DMS79 (cell line): ENCODE results near the gene CROCC.

Source experiments
- DNase-seq: peaks from one replicate; lab custom pipeline; 2025; lab: John Stamatoyannopoulos, UW

CROCC gene

DNA sequence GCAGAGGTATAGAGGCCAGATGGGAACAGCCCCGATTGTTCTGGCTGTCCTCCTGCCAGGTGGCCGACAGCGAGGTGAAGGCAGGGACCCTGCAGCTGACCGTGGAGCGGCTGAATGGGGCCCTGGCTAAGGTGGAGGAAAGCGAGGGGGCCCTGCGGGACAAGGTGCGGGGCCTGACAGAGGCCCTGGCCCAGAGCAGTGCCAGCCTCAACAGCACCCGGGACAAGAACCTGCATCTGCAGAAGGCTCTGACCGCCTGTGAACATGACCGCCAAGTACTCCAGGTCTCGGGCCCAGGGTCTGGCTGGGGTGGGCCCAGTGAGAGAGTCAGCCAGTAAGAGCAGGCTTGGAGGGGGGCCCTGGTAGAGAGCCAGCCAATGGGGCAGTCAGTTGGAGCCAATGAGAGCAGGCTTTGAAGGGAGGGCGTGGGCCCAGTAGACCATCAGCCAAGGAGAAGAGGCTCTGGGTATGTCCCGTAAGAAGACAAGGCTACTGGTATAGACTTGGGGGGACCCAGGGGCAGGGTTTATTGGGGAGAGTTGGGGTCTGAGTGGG lies 47.4 kb downstream of the CROCC start:
- no peak for DNase-seq

DNA sequence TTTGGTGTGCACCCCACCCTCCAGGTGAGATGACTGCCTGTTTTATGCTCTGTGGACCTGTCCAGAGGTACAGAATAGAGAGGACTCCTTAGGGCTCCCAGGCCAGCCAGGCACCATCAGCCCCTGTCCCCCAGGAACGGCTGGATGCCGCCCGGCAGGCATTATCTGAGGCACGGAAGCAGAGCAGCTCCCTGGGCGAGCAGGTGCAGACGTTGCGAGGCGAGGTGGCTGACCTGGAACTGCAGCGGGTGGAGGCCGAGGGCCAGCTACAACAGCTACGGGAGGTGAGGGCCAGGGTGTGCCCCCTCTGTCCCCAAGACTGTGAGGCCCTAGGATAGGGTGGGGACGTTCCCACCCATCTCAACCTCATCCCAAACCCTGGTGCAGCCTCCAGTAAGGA lies 47.9 kb downstream of the CROCC start:
- DNase-seq, result no peak

DNA sequence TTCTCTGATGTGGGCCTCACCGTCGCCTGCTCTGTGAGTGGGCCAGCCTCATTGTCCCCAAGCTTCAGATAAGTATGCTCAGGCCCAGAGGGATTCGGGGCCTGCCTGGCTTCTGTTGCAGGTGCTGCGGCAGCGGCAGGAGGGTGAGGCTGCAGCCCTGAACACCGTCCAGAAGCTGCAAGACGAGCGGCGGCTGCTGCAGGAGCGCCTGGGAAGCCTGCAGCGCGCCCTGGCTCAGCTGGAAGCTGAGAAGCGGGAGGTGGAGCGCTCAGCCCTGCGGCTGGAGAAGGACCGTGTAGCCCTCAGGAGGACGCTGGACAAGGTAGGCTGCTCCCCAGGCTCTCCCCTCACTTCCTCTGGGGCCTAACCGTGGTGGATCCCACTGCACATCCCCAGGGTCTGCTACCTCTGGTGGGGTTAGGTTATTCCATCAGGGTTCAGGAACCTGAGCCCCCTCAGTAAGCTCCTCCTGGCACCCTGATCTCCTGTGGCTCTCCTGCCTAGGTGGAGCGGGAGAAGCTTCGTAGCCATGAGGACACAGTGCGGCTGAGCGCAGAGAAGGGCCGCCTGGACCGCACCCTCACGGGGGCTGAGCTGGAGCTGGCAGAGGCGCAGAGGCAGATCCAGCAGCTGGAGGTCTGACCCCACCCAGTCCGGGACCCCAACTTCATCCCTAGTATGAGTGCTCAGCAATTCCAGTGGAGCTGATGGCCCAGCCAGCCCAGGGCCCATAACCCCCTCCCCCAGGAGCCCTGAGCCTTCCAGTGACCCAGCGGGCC lies 48.6 kb downstream of the CROCC start:
- no peak for DNase-seq

DNA sequence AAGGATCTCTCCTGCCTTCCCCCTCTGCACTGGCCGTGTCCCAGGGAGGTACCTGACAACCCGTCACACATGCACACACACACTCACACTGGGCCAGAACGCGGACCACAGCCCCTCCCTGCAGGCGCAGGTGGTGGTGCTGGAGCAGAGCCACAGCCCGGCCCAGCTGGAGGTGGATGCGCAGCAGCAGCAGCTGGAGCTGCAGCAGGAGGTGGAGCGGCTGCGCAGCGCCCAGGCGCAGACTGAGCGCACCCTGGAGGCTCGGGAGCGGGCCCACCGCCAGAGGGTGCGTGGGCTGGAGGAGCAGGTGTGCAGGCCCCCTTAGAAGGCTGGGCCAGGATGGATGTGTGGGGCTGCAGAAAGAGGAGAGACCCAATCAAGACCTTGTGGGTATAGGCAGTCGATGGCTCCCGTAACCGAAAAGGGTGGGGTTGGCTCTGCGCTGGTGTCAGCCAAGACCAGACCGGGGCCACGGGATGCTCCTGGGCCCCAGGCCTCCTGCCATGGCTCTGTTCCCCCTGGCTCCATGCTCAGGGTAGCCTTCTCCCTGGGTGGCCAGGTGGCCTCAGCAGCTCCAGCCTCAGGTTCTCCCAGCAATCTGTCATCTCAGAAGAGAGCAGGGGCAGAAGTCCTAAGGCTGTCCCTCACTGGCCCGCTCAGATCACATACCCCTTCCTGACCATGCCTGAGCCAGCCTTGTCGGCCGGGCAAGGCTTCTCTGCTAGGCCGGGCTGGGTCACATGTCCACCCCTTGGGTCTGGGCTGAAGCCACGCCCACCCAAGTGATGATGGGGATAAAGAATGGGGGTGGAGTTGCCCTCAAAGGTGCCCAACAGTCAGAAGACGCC lies 49.8 kb downstream of the CROCC start:
- peak; percentile 80 for DNase-seq

DNA sequence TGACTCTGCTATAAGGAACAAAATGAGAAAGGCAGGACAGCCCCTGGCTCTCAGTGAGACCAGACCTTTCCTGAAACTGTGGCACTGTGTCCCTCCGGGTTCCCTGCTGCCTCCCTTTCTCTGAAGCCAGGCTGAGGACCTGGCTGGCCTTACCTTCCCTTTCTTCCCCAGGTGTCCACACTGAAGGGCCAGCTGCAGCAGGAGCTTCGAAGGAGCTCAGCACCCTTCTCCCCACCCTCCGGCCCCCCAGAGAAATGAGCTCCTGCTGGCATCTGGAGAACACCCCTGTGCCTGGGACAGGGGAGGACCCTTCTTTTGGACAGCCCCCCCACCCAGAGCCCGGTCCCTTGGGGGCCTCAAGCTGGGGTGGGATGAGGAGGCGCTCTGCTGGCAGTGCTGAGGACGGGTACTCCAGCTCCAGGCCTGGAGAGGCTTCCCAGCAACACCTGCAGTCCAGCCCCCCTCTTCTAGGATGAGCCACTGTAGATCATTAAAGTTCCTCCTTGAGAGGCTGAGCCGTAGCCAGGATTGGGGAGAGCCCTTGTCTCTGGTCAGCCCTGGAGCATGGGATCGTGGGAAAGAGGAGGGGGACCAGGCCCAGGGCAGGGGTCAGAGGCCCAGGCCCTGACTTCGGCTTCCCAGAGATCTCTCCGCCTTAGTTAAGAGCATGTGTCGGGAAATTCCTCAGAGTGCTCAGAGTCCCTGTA lies 50.6 kb downstream of the CROCC start:
- DNase-seq, result no peak

DNA sequence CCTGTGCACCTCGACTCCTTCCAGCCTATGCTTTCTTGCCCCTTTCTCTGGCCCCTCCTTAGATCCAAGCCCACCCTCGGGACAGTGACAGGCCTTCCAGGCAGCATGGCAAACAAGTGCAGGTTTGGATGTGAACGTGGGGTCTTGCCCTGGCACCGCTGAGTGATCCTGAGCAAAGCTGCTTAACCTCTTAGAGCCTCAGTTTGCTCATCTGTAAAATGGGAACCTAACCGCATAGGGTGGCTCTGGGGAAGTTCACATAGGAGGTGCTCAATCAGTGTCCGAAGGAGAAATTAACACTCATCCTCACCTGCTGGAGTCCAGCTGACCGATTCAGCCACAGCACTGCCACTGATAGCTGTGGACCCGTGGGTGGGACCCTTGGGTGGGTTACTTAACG lies 51.5 kb downstream of the CROCC start:
- no peak for DNase-seq

DNA sequence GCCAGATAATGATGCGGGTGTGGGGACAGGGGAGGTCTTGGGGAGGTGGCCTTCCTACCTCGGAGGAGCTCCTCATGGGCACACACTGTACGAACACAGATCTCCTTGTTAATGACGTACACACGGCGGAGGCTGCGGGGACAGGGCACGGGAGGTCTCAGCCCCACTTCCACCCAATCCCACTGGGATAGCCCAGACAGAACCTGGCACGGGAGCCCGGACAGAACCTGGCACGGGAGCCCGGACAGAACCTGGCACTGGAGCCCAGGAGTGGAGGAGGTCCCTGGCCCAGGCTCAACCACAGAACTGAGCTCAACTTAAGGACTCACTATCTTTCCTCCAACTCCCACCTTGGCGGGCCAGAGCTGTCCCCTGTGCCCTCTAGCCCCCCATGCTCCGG lies 53.5 kb downstream of the CROCC start:
- no peak for DNase-seq

DNA sequence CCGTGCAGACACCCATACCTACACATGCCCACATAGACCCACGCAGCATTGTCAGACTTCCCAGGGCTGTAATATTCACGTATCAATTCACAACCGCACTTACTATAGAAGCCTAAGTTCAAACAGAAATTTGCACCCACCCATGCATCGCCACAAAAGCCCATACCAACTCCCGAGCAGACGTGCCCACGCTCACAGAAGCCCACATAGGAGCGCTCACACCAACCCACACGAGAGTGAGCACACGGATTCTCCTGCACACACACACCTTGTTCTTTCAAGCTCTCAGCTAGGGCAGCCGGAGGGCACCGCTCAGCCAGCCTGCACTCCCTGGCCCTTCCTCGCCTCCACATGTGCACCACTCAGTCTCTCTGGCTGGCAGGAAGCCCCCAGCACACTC lies 54.1 kb downstream of the CROCC start:
- no peak for DNase-seq

DNA sequence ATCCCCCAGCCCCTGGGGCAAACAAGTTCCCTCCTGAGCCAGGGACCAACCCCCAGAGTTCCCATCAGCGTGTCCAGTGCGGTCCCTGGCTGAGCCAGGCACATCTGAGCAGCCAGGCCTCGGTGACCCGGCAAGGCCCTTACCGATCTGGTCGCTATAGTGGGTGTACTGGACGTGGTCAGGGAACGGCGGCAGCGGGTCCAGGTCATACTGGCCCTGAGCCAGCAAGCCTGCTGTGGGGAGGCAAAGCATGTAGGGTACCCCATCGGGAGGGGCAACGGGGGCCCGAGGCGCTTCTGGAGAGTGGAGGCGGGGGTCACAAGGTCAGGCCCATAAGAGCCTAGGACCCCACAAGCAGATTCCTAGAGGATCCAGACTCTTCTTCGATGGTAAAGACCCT lies 55.2 kb downstream of the CROCC start:
- no peak for DNase-seq

DNA sequence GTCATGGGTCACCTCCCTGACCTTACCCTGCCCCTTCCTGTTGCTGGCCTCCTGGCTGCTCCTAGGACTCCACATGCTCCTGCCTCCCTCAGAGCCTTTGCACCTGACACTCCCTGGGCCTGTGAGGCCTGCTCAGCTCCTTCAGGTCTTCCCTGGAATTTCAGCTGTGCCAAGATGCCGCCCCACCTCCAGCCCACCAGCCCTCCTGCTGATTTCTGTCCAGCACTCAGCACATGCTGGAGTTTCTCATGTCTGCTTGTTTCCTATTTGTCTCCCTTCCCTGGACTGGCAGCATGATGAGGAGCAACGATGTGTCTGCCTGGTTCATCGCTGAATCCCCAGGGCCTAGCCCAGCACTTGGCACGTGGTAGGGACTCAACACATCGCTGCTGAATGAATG lies 55.6 kb downstream of the CROCC start:
- DNase-seq, result no peak

DNA sequence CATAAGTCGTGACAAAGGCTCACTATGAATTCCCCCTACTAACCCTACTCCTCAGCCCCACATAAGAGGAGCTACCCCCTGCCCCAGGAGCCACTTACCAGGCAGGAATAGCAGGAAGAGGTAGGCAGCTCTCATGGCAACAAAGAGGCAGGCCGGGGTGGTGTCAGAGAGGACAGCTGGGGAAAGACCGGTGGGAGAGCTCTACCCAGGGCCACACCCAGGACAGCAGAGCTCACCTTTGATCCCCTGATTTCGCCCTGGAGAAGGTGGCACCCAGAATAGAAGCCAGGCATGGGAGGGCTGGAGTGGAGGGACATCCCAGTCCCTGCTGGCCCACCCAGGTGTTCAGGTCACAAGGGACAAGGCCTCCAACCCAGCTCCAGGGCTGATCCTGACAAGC lies 56.4 kb downstream of the CROCC start:
- DNase-seq, result no peak

DNA sequence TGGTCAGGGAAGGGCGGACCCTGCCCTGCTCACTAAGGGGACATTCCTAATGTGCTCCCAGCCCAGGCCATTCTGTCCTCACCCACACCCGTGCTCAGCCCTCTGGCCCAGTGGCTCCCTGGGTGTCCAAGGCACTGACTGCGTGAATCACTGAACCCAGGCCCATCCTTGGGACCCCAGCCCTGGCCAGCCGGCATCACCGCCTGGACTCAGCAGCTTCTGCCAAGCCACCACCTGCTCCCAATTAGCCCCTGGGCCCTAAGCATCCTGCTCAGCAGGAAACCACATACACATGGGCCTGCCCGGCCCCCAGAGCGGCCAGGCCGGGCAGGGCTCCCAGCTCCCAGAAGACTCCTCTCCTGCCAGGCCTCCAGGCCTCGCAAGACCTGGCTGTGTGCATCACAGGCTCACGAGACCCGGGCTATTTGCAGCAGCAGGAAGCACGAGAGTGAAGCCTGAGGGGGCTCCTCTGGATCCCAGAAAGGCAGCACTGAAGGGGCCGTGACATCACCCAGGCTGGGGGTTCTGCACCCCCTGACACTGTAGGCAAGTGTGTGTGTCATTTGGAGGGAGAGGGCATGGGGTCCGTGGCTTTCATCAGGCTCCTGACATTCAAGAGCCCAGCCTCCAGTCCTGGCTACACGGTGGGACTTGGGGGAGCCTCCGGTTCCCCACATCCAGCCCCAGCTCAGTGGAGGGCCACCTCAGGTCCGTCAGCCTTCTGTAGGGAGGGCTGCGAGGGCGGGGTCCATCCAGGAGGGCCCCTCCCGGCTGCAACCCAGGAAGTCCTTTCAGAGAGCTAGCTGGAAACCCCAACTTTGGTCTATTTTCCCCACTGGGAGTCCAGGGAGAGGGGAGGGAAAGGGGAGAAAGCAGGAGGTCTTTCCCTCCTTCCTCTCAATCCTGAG lies 57.1 kb downstream of the CROCC start:
- no peak for DNase-seq

DNA sequence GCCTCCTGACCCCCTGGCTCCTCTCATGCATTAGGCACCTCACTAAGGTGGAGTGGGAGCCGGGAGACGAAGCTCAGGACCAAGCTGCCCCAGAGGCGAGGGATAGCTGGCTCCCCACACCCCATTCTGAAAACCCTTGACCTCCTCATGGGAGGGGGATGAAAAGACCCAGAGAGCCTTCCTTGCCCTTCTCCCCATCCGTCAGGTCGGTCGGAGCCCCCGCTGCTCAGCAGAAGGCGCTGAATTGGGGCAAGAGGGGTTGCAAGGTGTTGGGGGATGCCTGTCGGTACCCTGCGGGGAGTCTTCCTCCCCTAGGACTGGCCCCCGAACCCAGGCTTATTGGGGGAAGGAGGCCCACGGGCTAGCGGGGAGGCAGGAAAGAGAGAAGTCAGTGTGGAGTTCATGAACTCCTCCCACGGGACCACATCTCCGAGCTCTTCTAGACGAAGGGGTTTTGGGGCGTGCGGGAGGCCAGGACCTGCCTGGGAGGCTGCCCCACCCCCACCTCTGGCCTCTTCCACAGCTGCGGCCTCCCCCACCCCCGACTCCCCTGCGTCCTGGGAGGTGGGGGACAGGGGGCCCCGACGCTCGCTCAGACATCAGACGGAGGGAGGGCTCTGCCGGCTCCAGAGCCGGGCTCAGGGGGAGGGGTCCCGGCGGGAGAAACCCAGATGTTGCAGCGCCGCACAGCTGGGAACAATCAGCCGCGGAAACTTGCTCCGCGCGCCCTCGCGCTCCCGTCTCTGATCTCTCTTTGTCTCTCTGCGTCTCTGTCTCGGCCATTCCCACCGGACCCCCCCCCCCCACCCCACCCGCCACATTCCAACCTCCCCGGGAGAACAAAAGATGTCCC lies 58.0 kb downstream of the CROCC start:
- no peak for DNase-seq

DNA sequence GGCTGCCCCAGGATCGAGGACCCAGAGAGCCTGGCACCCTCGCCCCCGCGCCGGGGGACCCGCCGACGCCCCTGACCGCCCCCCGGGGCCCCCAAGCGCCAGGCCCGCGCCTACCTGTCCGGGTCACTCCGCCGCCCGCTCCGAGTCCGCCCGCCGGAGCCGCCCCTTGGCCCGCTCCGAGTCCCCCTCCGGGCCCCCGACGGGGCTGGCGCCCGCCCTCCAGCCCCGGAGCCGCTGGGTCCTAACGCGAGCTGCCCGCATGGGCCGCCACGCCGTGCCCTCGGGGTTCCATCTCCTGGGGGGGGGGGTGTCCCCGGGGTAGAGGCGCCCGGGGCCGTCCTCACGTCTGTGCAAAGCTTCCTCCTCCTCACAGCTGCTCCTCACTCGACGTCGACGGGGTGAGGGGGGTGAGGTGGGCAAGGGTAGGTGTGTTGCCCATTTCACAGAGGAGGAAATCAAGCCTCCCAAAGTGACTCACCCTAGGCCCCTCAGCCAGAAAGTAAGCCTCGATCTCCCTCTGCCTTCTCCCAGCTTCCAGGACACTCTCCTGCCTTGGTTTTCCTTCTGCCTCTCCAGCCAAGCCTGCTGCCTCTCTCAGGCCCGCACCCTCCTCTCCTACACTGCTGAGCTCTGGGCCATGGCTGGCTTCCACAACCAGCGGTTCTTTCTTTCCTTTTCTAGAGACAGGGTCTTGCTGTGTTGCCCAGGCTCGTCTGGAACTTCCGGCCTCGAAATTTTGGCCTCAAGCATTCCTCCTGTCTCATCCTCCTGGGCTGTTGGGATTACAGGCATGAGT lies 58.9 kb downstream of the CROCC start, which contains the start of gene MFAP2:
MFAP2 (minus strand) TSS at position 148 of the 796 bp plus-strand sequence. CDS start 2,347 bp downstream, outside the sequence.
- no peak for DNase-seq

DNA sequence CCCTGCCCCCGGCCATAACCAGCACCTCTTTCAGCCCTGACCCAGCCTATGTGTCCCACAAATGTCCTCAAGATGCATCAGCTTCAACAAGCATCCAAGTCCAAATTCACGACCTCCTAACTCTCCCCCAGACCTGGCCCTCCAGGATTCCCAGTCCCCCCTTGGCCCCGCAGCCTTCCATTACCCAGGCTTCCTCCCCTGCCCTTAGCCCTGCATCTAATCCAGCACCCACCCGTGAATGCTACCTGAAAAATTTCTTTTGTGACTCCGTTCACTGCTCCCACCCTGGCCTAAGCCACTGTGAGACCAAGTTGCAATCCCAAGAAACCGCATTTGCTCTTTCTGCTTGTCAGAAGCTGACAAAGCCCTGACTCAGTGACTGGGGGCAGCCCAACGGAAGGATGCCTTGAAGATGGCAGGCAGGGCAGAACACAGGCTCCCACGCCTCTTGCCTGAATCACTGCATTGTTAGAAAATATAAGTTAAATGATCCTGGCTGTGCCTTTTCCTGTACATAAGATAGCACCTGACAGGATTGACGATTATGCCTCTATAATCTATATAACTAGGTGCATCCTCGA lies 59.6 kb downstream of the CROCC start:
- no peak for DNase-seq

DNA sequence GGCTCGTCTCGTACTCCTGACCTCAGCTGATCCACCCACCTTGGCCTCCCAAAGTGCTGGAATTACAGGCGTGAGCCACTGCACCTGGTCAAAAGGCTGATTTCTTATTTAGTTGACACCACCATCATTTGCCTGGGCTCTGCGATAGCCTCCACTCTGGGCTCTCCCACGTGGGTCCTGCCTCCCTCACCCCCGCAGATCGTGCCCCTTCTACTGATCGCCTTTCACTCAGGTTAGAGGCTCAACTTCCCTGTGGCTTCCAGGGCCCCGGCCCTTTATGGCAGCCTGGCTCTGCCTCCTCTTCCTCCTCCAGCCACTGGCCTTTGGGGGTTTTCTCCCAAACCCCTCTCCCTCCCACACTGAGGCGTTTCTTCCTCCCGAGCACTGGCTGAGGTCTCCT lies 61.2 kb downstream of the CROCC start:
- no peak for DNase-seq

DNA sequence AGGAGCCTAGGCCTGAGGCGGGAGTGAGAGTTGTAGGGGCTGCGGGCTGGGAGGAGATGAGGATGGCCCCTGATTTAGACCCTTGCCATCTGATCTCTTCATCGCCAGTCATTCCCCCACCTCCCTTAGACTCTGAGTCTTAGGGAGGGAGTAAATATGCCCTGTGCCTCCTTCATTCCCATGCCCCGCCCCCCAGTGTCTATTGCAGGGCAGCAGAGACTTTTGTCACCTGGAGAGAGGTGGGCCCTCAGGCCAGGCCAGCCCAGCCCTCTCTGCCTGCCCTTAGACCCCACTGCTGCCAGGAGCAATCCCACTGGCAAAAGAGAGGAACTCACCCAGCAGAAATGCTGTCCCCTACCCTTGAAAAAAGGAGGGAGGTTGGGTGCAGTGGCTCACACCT lies 61.9 kb downstream of the CROCC start:
- DNase-seq, result no peak

DNA sequence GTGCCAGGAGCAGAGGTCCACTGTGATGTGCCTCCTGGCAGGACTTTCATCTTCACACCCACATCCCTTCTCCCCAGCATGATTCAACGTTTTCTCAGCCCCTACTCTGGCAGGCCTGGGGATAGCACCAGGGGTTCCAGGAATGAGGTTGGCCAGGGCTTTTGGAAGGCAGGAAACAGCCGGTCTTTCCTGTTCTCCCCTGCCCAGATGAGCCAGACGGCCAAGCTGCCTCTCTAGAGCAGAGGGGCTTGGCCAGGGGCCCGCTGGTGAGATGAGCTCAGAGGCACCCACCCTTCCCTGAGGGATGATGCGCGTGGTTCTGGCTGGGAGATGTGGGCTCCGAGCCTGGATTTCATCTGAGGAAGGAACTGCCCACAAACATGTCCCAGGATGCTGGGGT lies 63.0 kb downstream of the CROCC start:
- no peak for DNase-seq

DNA sequence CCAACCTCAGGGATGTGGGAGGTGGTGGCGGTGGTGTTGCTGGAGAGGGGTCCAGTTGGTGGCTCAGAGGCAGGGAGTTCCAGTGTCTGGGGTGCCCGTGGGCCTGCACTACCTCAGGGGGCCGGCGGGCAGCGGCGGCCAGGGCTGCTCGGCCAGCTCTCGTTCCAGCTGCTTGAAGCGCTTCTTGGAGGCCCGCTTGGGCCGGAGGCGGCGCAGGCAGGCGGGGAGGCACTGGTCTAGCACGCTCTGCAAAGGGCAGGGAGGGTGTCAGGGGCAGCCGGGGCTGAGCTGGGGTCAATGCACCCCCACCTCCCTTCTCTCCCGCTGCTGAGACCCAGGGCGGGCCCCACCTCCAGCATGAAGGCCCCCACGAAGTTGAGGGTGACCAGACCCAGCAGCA lies 64.4 kb downstream of the CROCC start:
- DNase-seq, result no peak
